Muscle layer of colon (tissue), 2 donors: Measurements from ENCODE around the gene BNC2.
"Not testable (repeated sequence)": the region's sequence is repeated elsewhere in the genome, so short reads cannot be mapped to it uniquely, and the experiment has no call there.

Source experiments
- H3K27ac ChIP-seq: one replicate; pipeline ENCODE4 v1.7.0; 2013; ENCODE audit warnings: low read depth, mild to moderate bottlenecking, low read length, moderate library complexity
- H3K27me3 ChIP-seq, 2 donors: one replicate each; pipeline ENCODE4 v1.7.0; 2013; ENCODE audit warnings: low read length in 2 of 2, mild to moderate bottlenecking in 2 of 2; ENCODE audit not compliant: insufficient read depth in 2 of 2, control insufficient read depth in 1 of 2
- H3K36me3 ChIP-seq: one replicate; pipeline ENCODE4 v1.7.0; 2013; ENCODE audit warnings: mild to moderate bottlenecking, low read length; ENCODE audit not compliant: insufficient read depth
- H3K4me1 ChIP-seq: one replicate; pipeline ENCODE4 v1.7.0; 2013; ENCODE audit warnings: mild to moderate bottlenecking, low read length; ENCODE audit not compliant: insufficient read depth
- H3K4me3 ChIP-seq, 2 donors: one replicate each; pipeline ENCODE4 v1.7.0; 2013; ENCODE audit warnings: low read length in 2 of 2, low read depth in 1 of 2, mild to moderate bottlenecking in 1 of 2, moderate library complexity in 1 of 2
- H3K9ac ChIP-seq: one replicate; pipeline ENCODE4 v1.7.0; 2013; ENCODE audit warnings: low read length
- H3K9me3 ChIP-seq: one replicate; pipeline ENCODE4 v1.7.0; 2013; ENCODE audit warnings: mild to moderate bottlenecking, low read length
- donor health status: abdominal sarcoma.
- donor health status: Adenocarcinoma of cecum.

The BNC2 gene

GRCh38 chr9:16870596-16871335 is at the start of gene BNC2:
Gene BNC2, minus strand, starts transcription at chr9:16870670. Its CDS starts 22 bp downstream, at chr9:16870648.
- Histone ChIP-seq H3K4me1 (peaks cover 22% of the 10 kb centered on the region), H3K27ac (peak within 1 kb of the TSS; percentile 96), H3K27me3 (no peaks in the 10 kb centered on the region), H3K9ac (peak within 1 kb of the TSS; percentile 78), H3K4me3 (peak within 1 kb of the TSS; percentile 80 to 88), H3K9me3 (no peaks in the 10 kb centered on the region), H3K36me3 (no peaks in the 10 kb centered on the region)

- Histone ChIP-seq H3K4me3 (no peak overlapping the region), H3K4me1 (no peaks in the 10 kb centered on the region), H3K36me3 (no peaks in the 10 kb centered on the region), H3K27me3 (no peaks in the 10 kb centered on the region), H3K27ac (no peak overlapping the region), H3K9ac (no peak overlapping the region), H3K9me3 (no peaks in the 10 kb centered on the region)
These were observed 48.5 kb upstream of the BNC2 start for GRCh38 chr9:16918920-16919319.

- Histone ChIP-seq H3K27ac (no peak overlapping the region), H3K36me3 (no peaks in the 10 kb centered on the region), H3K27me3 (no peaks in the 10 kb centered on the region), H3K9me3 (no peaks in the 10 kb centered on the region), H3K9ac (no peak overlapping the region), H3K4me3 (no peak overlapping the region), H3K4me1 (no peaks in the 10 kb centered on the region)
These were observed 44.8 kb upstream of the BNC2 start for GRCh38 chr9:16915126-16915831.

- Histone ChIP-seq H3K27ac (no peak overlapping the region), H3K27me3 (no peaks in the 10 kb centered on the region), H3K4me3 (no peak overlapping the region), H3K4me1 (no peaks in the 10 kb centered on the region), H3K9me3 (no peaks in the 10 kb centered on the region), H3K36me3 (no peaks in the 10 kb centered on the region), H3K9ac (no peak overlapping the region)
These were observed 41.7 kb upstream of the BNC2 start for GRCh38 chr9:16912197-16912596.

- not testable (repeated sequence) for H3K9me3 ChIP-seq, H3K9ac ChIP-seq, H3K4me1 ChIP-seq, H3K36me3 ChIP-seq, H3K27me3 ChIP-seq, H3K27ac ChIP-seq, H3K4me3 ChIP-seq
These were observed 37.7 kb upstream of the BNC2 start for GRCh38 chr9:16908206-16908605.

GRCh38 chr9:16904655-16905054 is 34.2 kb upstream of the BNC2 start:
- Histone ChIP-seq H3K9me3 (no peaks in the 10 kb centered on the region), H3K9ac (no peak overlapping the region), H3K4me3 (no peak overlapping the region), H3K27ac (no peak overlapping the region), H3K27me3 (no peaks in the 10 kb centered on the region), H3K4me1 (no peaks in the 10 kb centered on the region), H3K36me3 (no peaks in the 10 kb centered on the region)

- Histone ChIP-seq H3K27ac (no peak overlapping the region), H3K27me3 (no peaks in the 10 kb centered on the region), H3K4me1 (no peaks in the 10 kb centered on the region), H3K36me3 (no peaks in the 10 kb centered on the region), H3K9me3 (no peaks in the 10 kb centered on the region), H3K4me3 (no peak overlapping the region), H3K9ac (no peak overlapping the region)
These were observed 31.1 kb upstream of the BNC2 start for GRCh38 chr9:16901590-16901989.

GRCh38 chr9:16899606-16900005 is 29.1 kb upstream of the BNC2 start:
- Histone ChIP-seq H3K9ac (no peak overlapping the region), H3K36me3 (no peaks in the 10 kb centered on the region), H3K27me3 (no peaks in the 10 kb centered on the region), H3K27ac (no peak overlapping the region), H3K9me3 (no peaks in the 10 kb centered on the region), H3K4me1 (no peaks in the 10 kb centered on the region), H3K4me3 (no peak overlapping the region)

GRCh38 chr9:16898464-16898863 is 28.0 kb upstream of the BNC2 start:
- H3K4me1 ChIP-seq, result no peaks in the 10 kb centered on the region
- H3K9ac ChIP-seq, result no peak overlapping the region
- H3K27ac ChIP-seq, result no peak overlapping the region
- no peaks in the 10 kb centered on the region for H3K36me3 ChIP-seq
- H3K9me3 ChIP-seq, result no peaks in the 10 kb centered on the region
- H3K27me3 ChIP-seq, result no peaks in the 10 kb centered on the region
- H3K4me3 ChIP-seq, result no peak overlapping the region

GRCh38 chr9:16888594-16888993 is 18.1 kb upstream of the BNC2 start:
- no peaks in the 10 kb centered on the region for H3K36me3 ChIP-seq
- H3K9me3 ChIP-seq, result no peaks in the 10 kb centered on the region
- peaks cover 8% of the 10 kb centered on the region for H3K4me1 ChIP-seq
- H3K27me3 ChIP-seq, result no peaks in the 10 kb centered on the region
- H3K9ac ChIP-seq, result no peak overlapping the region
- H3K27ac ChIP-seq, result no peak overlapping the region
- H3K4me3 ChIP-seq, result no peak overlapping the region

GRCh38 chr9:16885931-16886330 is 15.5 kb upstream of the BNC2 start:
- H3K27ac ChIP-seq, result no peak overlapping the region
- H3K4me1 ChIP-seq, result peaks cover 8% of the 10 kb centered on the region
- no peak overlapping the region for H3K4me3 ChIP-seq
- H3K9ac ChIP-seq, result no peak overlapping the region
- H3K27me3 ChIP-seq, result no peaks in the 10 kb centered on the region
- no peaks in the 10 kb centered on the region for H3K9me3 ChIP-seq
- H3K36me3 ChIP-seq, result no peaks in the 10 kb centered on the region
